H9 (cell line): Measurements from ENCODE around the gene PPARG. TPM values are rescaled to one million over a fixed set of nuclear protein-coding genes. Genes with fewer than 3 reads are reported as not detected.

Experiments used
- DNase-seq: peaks from one replicate; pipeline ENCODE4 v3.0.0-alpha.2; 2017
- H2AFZ ChIP-seq: one replicate; pipeline ENCODE4 v1.6.1; 2013; ENCODE audit warnings: mild to moderate bottlenecking, low read length, control low read depth, moderate library complexity
- H2AK5ac ChIP-seq: 2 replicates; pipeline ENCODE4 v1.6.1; 2013; ENCODE audit warnings: low read length, control low read depth, mixed read lengths; ENCODE audit not compliant: insufficient read length
- H2BK120ac ChIP-seq: one replicate; pipeline ENCODE4 v1.6.1; 2013; ENCODE audit warnings: low read depth, mild to moderate bottlenecking, low read length, control low read depth, inconsistent platforms; ENCODE audit not compliant: poor library complexity, severe bottlenecking
- H2BK12ac ChIP-seq: 2 replicates; pipeline ENCODE4 v1.6.1; 2013; ENCODE audit warnings: low read length, control low read depth, mixed read lengths, low read depth; ENCODE audit not compliant: insufficient read length
- H2BK15ac ChIP-seq: 2 replicates; pipeline ENCODE4 v1.6.1; 2013; ENCODE audit warnings: low read depth, low read length, control low read depth
- H2BK20ac ChIP-seq: one replicate; pipeline ENCODE4 v1.6.1; 2013; ENCODE audit warnings: low read depth, mild to moderate bottlenecking, low read length, control low read depth, inconsistent platforms; ENCODE audit not compliant: poor library complexity, severe bottlenecking
- H2BK5ac ChIP-seq: 2 replicates; pipeline ENCODE4 v1.6.1; 2013; ENCODE audit warnings: low read length, control low read depth, mixed read lengths; ENCODE audit not compliant: insufficient read length
- H3K14ac ChIP-seq: 2 replicates; pipeline ENCODE4 v1.6.1; 2013; ENCODE audit warnings: low read length, control low read depth; ENCODE audit not compliant: insufficient read depth
- H3K18ac ChIP-seq: 2 replicates; pipeline ENCODE4 v1.6.1; 2013; ENCODE audit warnings: low read depth, mild to moderate bottlenecking, mixed read lengths, low read length, control low read depth; ENCODE audit not compliant: insufficient read length
- H3K23ac ChIP-seq: 2 replicates; pipeline ENCODE4 v1.6.1; 2013; ENCODE audit warnings: low read length, control low read depth, mixed read lengths, low read depth; ENCODE audit not compliant: insufficient read length
- H3K23me2 ChIP-seq: 2 replicates; pipeline ENCODE4 v1.6.1; 2013; ENCODE audit warnings: low read depth, mild to moderate bottlenecking, mixed read lengths, low read length, control low read depth; ENCODE audit not compliant: insufficient read length, poor library complexity, severe bottlenecking
- H3K27ac ChIP-seq: 2 replicates; pipeline ENCODE4 v1.5.1; 2013; ENCODE audit warnings: low read length, control low read depth, mixed read lengths, low read depth; ENCODE audit not compliant: insufficient read length
- H3K27me3 ChIP-seq: 2 replicates; pipeline ENCODE4 v1.6.1; 2013; ENCODE audit warnings: low read length, control low read depth, inconsistent platforms; ENCODE audit not compliant: insufficient read depth
- H3K4ac ChIP-seq: 2 replicates; pipeline ENCODE4 v1.6.1; 2013; ENCODE audit warnings: low read depth, mild to moderate bottlenecking, control low read depth, inconsistent platforms, low read length, moderate library complexity
- H3K4me1 ChIP-seq: 2 replicates; pipeline ENCODE4 v1.6.1; 2013; ENCODE audit warnings: low read length, control low read depth, inconsistent platforms; ENCODE audit not compliant: insufficient read depth
- H3K4me2 ChIP-seq: 2 replicates; pipeline ENCODE4 v1.6.1; 2013; ENCODE audit warnings: low read length, control low read depth, mixed read lengths; ENCODE audit not compliant: insufficient read length, insufficient read depth
- H3K56ac ChIP-seq: 2 replicates; pipeline ENCODE4 v1.6.1; 2013; ENCODE audit warnings: low read depth, mild to moderate bottlenecking, mixed read lengths, low read length, control low read depth; ENCODE audit not compliant: insufficient read length
- H3K79me1 ChIP-seq: 2 replicates; pipeline ENCODE4 v1.6.1; 2013; ENCODE audit warnings: low read depth, mild to moderate bottlenecking, moderate library complexity, low read length, control low read depth, inconsistent platforms; ENCODE audit not compliant: insufficient read depth, poor library complexity, severe bottlenecking
- H3K79me2 ChIP-seq: 2 replicates; pipeline ENCODE4 v1.6.1; 2013; ENCODE audit warnings: low read length, control low read depth, inconsistent platforms; ENCODE audit not compliant: insufficient read depth
- H3K9ac ChIP-seq: 2 replicates; pipeline ENCODE4 v1.6.1; 2013; ENCODE audit warnings: low read length, control low read depth, mixed read lengths; ENCODE audit not compliant: insufficient read length; ENCODE audit errors: extremely low read depth
- H3K9me3 ChIP-seq: one replicate; pipeline ENCODE4 v1.6.1; 2013; ENCODE audit warnings: low read depth, low read length, inconsistent platforms; ENCODE audit not compliant: control insufficient read depth
- H3T11ph ChIP-seq: one replicate; pipeline ENCODE4 v1.6.1; 2013; ENCODE audit warnings: mild to moderate bottlenecking, low read length, control low read depth, inconsistent platforms
- H4K20me1 ChIP-seq: one replicate; pipeline ENCODE4 v1.6.1; 2013; ENCODE audit not compliant: control insufficient read depth, insufficient read length, insufficient read depth
- H4K5ac ChIP-seq: 2 replicates; pipeline ENCODE4 v1.6.1; 2013; ENCODE audit warnings: low read depth, mild to moderate bottlenecking, mixed read lengths, low read length, control low read depth; ENCODE audit not compliant: insufficient read length
- H4K8ac ChIP-seq: replicated peaks from 2 replicates; pipeline ENCODE4 v1.6.1; 2013; ENCODE audit warnings: low read length, control low read depth, mixed read lengths, low read depth; ENCODE audit not compliant: insufficient read length
- H4K91ac ChIP-seq: 2 replicates; pipeline ENCODE4 v1.6.1; 2013; ENCODE audit warnings: low read depth, mild to moderate bottlenecking, moderate library complexity, mixed read lengths, low read length, control low read depth; ENCODE audit not compliant: insufficient read length
- H3K27ac Mint-ChIP-seq, 3 experiments: 2 replicates in 2 of 3; 3 replicates in 1 of 3; pipeline ENCODE4 v1.8.0; 2020 to 2021; ENCODE audit warnings: mixed read lengths in 3 of 3, mild to moderate bottlenecking in 1 of 3, moderate library complexity in 1 of 3
- H3K27me3 Mint-ChIP-seq: 2 replicates; pipeline ENCODE4 v1.8.0; 2021; ENCODE audit warnings: low read depth, mild to moderate bottlenecking, moderate library complexity, mixed read lengths
- H3K36me3 Mint-ChIP-seq, 3 experiments: 2 replicates in 2 of 3; 3 replicates in 1 of 3; pipeline ENCODE4 v1.8.0; 2020 to 2021; ENCODE audit warnings: low read depth in 3 of 3, mixed read lengths in 3 of 3; ENCODE audit not compliant: insufficient read depth in 1 of 3
- H3K4me1 Mint-ChIP-seq, 2 experiments: 2 replicates each; pipeline ENCODE4 v1.8.0; 2020; ENCODE audit warnings: mixed read lengths in 2 of 2
- H3K4me3 Mint-ChIP-seq, 2 experiments: 2 replicates in 1 of 2; 3 replicates in 1 of 2; pipeline ENCODE4 v1.8.0; 2020 to 2021; ENCODE audit warnings: mild to moderate bottlenecking in 2 of 2, mixed read lengths in 2 of 2, moderate library complexity in 1 of 2
- H3K9me3 Mint-ChIP-seq, 2 experiments: 2 replicates in 1 of 2; 3 replicates in 1 of 2; pipeline ENCODE4 v1.8.0; 2020; ENCODE audit warnings: mild to moderate bottlenecking in 2 of 2, mixed read lengths in 2 of 2, moderate library complexity in 1 of 2
- CTCF ChIP-seq: fragments of 200-600 bp; sonication (generic); conservative IDR thresholded peaks from 3 replicates; pipeline ENCODE4 v1.8.0; 2021; ENCODE audit warnings: antibody characterized with exemption, mild to moderate bottlenecking
- WGBS: extraction: QIAGEN DNeasy Blood & Tissue Kit; methylation state at CpG from one replicate; pipeline ENCODE4 v1.1.7; 2013; ENCODE audit warnings: missing lambda C conversion rate, low lambda C conversion rate, mixed read lengths; ENCODE audit not compliant: insufficient read length; ENCODE audit errors: extremely low coverage; 5-methylcytosine and 5-hydroxymethylcytosine counted together
- total RNA-seq: library from RNA; stranded (reverse); gene quantifications from 2 replicates; pipeline ENCODE4 v1.2.1, GENCODE V29; 2021

PPARG gene
- total RNA-seq, 1 experiment from 2014 or later, result 0.42 TPM

- Histone ChIP-seq H3K9ac (no peak overlapping the region), H3T11ph (no peak overlapping the region), H3K27me3 (no peaks in the 10 kb centered on the region), H2BK5ac (no peak overlapping the region), H4K8ac (no peak overlapping the region), H4K5ac (no peak overlapping the region), H3K14ac (no peak overlapping the region), H4K91ac (no peak overlapping the region), H3K4me1 (no peaks in the 10 kb centered on the region), H2BK12ac (no peak overlapping the region), H2BK120ac (no peak overlapping the region), H2AK5ac (no peak overlapping the region), H2AFZ (no peak overlapping the region), H3K23ac (no peak overlapping the region), H3K23me2 (no peaks in the 10 kb centered on the region), H2BK15ac (no peak overlapping the region), H3K18ac (no peak overlapping the region), H3K4me2 (no peak overlapping the region), H3K79me1 (no peaks in the 10 kb centered on the region), H3K56ac (no peak overlapping the region), H3K79me2 (no peaks in the 10 kb centered on the region), H3K9me3 (no peaks in the 10 kb centered on the region), H3K4ac (no peak overlapping the region), H4K20me1 (no peaks in the 10 kb centered on the region), H2BK20ac (no peak overlapping the region), H3K27ac (no peak overlapping the region)
- Mint-ChIP-seq H3K27ac (no peak overlapping the region), H3K4me3 (no peak overlapping the region), H3K27me3 (peaks cover 11% of the 10 kb centered on the region), H3K9me3 (no peaks in the 10 kb centered on the region), H3K4me1 (no peaks in the 10 kb centered on the region), H3K36me3 (no peaks in the 10 kb centered on the region)
- no peak for TF ChIP-seq CTCF
- no CpG with 5 or more reads among the region's 1 CpG for WGBS
- no peak for DNase-seq
Measured at GRCh38 chr3:12399226-12399625, 110.4 kb downstream of the PPARG start.
